ENCODE data around the gene GPR21.

DNA sequence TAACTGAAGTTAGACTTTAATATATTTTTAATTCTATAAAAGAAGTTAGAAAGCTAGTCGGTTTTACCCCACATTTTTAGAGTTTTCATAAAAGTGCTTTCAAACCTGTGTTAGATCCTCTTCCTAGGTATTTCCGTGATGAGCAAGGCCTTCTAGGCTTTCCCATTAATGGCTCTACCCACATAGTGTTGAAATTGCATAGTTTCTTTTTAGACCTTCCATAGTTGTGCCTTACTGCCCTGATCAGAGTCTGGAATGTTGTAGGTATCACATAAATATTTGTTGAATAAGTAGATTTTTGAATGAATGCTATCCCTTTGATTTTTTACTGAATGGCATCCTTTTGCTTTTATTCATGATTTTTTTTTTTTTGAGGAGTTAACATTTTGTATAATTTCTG is 45.3 kb upstream of the GPR21 start:
- TF ChIP-seq, protein P1, sequence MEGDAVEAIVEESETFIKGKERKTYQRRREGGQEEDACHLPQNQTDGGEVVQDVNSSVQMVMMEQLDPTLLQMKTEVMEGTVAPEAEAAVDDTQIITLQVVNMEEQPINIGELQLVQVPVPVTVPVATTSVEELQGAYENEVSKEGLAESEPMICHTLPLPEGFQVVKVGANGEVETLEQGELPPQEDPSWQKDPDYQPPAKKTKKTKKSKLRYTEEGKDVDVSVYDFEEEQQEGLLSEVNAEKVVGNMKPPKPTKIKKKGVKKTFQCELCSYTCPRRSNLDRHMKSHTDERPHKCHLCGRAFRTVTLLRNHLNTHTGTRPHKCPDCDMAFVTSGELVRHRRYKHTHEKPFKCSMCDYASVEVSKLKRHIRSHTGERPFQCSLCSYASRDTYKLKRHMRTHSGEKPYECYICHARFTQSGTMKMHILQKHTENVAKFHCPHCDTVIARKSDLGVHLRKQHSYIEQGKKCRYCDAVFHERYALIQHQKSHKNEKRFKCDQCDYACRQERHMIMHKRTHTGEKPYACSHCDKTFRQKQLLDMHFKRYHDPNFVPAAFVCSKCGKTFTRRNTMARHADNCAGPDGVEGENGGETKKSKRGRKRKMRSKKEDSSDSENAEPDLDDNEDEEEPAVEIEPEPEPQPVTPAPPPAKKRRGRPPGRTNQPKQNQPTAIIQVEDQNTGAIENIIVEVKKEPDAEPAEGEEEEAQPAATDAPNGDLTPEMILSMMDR (IDR thresholded peaks at IDR 0.05 in 4 of 5, conservative IDR thresholded peaks at IDR 0.05 in 1 of 5): no peak
- no peak for TF ChIP-seq POLR2A (IDR thresholded peaks at IDR 0.05)
